Retina (tissue), 1 donor: ENCODE results near the gene PML.

Experiments used
- DNase-seq: peaks from one replicate; pipeline ENCODE4 v3.0.0-alpha.2; 2016

The PML gene

DNA sequence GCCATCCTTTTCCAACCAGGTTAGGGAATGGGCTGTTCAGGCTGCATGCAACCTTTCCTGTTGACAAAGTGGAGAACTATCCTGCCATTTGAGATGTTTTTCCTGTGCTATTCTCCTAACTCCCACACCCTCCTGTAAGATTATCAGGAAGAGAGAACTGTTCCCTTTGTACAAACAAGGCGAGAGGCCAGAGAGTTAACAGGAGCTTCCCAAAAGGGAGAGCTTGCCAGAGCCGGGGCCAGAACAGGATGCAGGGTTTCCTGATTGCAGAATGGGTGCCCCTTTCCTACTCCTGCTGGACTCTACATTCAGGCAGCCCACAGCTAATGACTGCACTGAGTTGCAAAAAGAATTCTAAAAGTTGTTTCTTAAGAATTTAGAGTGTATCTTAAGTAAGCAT lies 17.1 kb downstream of the PML start:
- no peak for DNase-seq

DNA sequence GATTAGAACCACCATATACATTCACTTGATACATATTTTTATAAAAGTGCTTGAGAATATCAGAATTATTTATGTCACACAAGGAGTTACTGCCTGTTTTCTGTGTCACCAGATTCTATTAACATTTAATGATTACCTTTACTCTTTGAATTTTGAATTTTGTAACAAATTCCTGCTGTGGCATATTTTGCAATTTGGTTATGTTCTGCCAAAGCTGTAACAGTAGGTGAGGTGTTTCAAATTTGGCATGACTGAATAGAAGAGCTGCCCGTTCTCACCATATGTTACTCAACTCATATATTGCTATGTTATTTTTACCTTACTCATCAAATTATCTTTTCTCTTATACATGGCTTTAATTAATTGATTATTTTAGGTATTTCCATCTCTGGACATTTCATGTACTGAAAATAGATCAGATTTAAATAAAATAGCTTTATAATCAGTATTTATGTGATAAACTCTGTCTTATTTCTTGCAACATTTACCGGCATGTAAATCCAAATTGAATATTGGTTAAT lies 18.9 kb downstream of the PML start:
- DNase-seq: no peak

DNA sequence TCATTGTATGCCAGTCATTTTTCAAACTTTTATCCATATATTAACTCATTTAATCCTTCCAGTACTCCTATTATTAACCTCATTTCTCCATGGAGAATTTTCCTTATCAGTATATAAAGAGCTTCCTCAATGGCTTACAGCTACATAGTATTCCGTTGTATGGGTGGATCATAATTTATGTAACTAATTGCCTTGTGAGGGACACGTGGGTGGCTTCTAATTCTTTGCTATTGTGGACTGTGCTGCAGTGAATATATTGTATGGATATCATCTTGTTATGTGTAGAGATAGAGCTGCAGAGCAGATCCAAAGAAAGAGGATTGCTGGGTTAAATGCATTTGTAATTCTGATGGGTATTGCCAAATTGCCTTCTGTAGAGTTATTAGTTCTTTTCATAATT lies 25.2 kb downstream of the PML start:
- no peak for DNase-seq

DNA sequence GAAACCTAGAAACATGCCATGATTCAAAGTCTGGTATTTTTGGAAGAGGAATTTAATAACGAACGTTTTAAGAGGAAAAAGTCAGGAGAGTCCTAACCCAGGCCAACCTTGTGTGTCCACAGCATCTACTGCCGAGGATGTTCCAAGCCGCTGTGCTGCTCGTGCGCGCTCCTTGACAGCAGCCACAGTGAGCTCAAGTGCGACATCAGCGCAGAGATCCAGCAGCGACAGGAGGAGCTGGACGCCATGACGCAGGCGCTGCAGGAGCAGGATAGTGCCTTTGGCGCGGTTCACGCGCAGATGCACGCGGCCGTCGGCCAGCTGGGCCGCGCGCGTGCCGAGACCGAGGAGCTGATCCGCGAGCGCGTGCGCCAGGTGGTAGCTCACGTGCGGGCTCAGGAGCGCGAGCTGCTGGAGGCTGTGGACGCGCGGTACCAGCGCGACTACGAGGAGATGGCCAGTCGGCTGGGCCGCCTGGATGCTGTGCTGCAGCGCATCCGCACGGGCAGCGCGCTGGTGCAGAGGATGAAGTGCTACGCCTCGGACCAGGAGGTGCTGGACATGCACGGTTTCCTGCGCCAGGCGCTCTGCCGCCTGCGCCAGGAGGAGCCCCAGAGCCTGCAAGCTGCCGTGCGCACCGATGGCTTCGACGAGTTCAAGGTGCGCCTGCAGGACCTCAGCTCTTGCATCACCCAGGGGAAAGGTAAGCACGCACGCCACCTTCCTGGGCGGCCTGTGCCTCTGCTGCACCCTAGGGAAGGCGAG lies 28.4 kb downstream of the PML start:
- DNase-seq: no peak

DNA sequence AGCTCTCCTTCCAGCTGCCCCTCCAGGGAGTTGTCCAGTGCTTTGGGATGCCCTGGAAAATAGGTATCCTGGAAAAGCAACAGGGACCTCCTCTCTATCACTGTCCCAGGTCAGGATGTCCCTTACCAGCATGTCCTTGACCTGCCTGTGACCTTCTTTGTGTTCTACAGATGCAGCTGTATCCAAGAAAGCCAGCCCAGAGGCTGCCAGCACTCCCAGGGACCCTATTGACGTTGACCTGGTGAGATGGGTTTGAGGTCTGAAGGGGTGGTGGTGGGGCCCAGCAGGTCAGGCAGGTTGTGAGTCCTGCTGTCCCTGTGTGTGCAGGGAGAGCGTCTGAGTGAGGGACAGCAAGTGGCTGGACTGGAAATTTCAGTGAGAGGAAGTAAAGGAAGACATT lies 30.2 kb downstream of the PML start:
- no peak for DNase-seq

DNA sequence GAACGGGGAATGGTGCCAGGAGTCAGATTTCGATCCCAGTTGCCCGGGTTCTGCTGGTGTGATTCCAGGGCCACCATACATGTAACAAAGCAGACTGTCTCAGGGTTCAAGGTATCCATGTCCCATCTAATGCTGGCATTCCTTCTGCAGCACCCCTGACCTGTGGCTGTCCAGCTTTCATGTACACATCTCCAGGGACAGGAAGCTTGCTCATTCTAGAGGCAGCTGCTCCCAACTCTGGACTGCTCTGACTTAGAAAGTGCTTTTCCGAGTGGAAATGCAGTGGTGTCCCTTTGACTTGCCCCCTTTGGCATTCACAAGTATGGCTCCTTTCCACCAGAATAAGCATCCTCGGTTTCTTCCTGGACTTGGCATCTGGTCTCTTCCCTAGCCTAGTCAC lies 30.9 kb downstream of the PML start:
- DNase-seq: no peak

DNA sequence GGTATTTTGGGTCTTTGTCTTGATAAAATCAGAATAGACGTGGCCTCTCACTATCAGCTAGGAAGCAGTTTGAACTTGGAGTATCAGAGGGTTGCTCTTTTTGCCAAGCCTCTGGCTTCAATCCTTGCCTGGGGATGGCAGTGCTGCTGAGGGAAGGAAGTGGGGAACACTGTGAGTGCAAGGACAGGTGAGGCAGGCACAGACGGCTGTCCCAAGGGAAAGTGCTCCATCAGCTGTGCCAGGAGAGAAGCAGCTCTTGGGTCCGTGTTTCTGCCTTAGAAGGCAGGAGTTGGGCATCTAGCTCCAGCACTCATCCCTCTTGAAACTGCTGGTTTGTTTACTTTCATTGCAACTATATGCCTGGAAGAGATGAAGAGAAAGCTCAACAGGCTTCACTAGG lies 33.2 kb downstream of the PML start:
- no peak for DNase-seq

DNA sequence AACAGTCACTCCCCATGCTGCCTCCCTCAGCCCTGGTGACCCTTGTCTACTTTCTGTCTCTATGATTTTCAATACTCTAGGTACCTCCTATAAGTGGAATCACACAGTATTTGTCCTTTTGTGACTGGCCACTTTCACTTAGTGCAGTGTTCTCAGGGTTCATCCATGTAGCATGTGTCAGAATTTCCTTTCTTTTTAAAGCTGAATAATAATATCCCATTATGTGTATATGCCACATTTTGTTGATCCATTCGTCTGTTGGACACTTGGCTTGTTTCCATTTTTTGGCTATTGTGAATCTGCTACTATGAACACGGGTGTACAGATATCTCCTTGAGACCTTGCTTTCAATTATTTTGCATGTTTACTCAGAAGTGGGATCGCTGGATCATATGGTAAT lies 34.1 kb downstream of the PML start:
- no peak for DNase-seq

DNA sequence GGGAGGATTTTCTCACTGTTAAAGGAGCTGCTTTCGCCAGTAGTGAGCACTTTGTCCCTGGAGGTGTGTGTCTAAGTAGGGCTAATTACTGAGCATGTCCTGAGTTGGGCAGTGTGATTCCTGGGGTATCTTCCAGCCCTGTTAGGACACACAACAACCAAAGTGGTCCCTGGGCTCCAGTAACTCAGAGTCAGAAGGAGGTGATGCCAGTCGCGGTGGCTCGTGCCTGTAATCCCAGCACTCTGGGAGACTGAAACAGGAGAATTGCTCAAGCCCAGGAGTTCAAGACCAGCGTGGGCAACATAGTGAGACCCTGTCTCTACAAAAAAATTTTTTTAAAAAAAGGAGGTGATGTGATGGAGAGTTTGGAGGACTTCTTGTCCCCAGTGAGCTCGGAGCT lies 37.5 kb downstream of the PML start:
- no peak for DNase-seq

DNA sequence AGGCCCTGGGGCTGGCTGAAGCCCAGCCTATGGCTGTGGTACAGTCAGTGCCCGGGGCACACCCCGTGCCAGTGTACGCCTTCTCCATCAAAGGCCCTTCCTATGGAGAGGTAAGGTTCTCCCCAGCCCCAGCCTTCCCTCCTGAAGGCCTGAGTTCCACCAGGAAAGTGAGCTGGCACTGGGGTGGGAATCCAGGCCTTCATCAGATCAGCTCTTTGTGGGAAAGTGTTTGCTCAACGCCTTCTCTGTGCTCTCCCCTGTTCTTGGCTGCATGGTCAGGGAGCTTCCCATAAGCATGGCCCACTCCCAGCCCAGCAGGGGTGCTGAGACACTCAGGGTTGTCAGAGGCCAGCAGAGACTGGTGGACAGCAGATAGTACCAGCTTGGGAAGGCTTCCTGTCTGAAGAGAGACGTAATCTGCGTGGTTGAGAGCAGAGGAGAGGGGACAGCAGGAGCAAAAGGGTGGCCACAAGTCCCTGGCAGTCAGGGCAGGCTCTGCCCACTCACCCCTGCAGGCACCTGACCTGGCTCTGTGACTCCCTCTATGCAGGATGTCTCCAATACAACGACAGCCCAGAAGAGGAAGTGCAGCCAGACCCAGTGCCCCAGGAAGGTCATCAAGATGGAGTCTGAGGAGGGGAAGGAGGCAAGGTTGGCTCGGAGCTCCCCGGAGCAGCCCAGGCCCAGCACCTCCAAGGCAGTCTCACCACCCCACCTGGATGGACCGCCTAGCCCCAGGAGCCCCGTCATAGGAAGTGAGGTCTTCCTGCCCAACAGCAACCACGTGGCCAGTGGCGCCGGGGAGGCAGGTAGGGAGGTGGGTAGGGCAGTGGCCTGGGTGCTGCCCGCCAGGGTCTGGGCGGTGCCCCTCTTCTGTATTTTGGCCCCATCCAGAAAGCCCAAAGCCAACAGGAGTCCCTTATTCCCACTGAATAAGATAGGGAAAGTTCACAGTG lies 38.4 kb downstream of the PML start:
- DNase-seq: no peak

DNA sequence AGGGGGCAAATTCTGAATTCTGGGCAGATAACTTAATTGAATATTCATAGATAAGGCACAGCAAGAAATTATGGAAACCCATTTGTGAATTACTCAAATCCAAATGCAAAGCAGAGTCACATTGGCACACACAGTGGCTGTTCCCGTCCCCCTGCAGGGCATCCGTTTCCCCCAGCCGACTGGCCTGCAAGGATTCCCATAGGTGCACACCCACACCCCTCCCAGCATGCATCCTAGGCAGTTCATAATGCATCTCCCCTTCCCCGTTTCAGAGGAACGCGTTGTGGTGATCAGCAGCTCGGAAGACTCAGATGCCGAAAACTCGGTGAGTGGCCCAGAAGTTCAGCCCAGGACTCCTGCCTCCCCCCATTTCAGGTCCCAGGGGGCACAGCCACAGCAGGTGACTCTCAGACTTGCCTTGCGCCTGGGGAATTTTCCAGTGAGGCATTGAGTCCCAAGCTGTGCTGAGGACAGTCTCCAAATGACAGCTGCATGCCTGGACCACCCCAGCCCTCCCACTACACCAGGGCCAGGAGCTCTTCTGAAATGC lies 39.8 kb downstream of the PML start:
- DNase-seq: no peak

DNA sequence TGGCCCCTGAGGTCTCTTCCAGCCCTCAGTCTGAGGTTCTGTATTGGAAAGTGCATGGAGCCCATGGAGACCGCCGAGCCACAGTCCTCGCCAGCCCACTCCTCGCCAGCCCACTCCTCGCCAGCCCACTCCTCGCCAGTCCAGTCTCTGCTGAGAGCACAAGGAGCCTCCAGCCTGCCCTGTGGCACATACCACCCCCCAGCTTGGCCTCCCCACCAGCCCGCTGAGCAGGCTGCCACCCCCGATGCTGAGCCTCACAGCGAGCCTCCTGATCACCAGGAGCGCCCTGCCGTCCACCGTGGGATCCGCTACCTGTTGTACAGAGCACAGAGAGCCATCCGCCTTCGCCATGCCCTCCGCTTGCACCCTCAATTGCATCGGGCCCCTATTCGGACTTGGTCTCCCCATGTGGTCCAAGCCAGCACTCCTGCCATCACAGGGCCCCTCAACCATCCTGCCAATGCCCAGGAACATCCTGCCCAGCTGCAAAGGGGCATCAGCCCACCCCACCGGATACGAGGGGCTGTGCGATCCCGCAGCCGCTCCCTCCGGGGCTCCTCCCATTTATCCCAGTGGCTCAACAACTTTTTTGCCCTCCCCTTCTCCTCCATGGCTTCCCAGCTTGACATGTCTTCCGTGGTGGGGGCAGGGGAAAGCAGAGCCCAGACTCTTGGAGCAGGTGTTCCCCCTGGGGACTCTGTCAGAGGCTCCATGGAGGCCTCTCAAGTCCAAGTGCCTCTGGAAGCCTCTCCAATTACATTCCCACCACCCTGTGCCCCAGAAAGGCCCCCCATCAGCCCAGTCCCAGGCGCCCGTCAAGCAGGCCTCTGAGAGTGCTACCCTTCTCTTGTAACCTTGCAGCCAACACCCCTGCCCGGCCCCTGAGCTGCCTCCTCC lies 40.9 kb downstream of the PML start:
- DNase-seq: no peak

DNA sequence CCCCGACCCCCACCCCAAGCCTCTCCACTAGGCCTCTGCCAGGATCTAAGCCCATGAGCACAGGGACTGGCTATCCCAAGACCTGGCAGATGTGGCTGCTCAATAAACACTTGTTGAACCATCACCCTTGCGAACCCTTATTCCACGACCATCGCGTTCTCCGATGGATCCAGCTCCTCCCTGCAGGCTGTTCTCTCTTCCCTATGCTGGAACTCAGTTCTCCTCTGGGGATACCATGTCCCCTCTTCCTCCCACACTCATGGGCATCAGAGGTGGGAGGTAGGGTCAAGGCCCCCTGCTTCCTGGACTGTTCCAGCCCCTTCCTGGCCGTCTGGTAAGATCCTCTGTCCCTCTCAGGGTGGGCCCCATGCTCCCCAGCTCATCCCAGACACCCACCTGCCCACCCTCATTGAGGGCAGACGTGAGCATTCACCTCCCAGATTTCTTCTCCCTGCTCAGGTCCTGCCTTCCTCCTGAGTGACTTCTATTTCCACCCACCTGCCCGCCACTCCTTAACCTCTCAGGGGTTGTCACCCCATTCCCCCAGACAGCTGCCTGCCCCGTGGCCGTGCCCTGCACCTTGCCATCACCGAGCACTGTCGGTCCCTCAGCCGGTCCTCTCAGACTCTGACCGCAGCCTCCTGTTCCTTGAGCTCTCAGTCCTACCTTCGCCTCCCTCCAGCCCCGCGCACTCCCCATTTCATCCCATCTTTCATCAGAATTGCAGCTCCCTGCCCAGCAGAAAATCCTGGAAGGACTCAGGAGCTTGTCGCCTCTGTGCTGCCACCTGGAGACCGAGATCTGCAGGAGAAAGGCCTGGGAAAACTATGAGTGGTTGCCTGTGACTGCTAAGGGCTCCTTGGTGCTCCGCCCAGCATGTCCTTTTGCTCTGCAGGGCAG lies 42.0 kb downstream of the PML start:
- peak; percentile 65 for DNase-seq

DNA sequence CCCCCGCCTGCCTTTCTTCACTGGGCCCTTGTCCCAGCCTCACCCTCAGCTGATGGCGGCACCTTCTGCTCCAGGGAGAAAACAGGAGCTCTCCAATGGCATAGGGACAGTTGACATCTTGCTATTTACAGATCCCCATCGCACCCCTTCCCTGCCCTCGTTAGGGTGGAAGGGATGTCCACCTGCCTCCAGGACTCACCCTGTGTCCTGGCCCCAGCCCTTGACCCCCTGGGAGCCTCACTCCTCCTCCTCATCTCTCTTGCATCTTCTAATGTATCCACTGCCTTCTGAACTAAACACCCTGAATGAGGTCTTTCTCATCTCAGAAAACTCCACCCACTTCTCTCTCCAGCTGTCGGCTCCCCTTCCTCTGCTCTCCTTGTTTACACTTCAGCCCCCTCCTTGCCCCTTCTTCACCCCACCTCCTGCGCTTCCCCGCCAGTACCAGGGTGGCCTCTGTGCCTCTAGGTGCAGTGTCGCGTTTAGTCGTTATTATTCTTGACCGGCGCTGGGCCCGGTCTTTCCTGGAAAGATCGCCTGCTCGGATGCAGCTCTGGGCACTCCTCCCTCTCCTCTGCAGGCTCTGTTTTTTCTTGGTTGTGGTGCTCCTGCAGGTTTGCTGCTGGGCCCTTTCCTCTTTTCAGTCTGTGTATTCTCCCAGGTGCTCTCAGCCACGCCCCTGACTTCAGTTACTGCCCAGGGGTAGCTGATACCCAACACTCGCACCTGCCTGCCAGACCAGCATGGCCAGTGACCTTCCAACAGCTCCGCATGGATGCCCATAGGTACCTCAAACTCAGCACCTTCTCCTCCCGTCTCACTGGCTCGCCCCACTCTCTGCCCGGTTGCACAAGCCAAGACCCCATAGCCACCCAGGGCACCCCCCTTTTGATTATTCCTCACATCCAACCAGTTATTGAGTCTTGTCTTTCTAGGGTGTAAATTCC lies 42.9 kb downstream of the PML start:
- DNase-seq: no peak

DNA sequence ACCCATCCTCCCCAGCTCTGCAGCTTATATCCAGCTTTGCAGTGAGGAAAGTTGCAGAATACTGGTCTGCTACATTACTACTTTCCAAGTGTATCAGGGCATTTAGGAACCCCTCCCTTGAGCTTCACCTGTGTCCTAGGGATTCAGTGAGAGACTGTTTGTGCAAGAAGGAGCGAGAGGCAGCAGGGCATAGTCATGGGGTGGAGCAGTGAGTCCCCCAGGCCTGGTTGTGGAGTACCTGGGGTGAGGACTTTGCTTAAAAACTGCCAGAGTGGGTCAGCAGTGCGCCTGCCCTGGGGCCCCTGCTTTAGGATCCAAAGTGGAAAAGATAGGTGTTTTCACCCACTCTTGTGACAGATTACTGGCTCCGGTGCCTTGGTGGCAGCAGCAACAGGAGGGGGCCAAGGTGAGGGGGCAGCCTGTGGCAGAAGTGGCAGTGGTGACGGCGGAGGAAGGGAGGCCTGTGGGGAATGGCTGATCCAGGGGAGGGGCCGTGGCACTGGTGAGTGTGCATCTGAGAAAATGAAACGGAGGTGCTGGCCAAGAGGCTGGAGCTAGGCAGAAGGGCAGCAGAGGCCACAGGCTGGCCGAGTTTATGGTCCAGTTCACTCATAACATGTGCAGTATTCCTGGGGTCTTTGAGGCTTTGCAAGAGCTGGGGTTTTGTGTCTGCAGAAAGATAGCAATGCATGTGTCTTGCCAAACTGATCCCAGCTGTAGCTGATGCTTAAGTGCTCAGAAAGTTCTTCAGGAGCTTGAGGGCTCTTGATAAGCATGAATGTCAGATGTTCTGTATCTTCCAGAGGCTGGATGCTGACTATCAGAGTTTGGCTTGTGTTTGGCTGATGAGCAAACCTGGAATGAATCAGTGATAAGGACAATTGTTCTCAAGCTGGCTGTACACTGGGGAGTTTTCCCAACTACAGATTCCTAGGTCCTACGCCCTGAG lies 44.5 kb downstream of the PML start:
- no peak for DNase-seq

DNA sequence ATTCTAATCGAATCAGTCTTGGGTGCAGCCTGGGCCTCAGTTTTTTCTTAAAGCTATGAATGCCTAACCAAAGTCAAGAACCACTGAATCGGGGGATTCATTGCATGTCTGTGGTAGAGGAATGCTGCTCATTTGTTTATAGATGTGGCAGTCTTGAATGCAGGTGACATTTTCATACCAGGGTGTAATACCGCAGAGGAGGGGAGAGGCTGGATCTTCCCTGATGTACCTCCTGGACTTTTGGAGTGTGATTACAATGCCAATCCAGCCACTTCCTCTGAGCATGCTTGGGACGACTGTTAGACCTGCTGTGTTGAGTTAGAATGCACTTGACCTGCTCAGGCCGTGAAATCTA lies 45.1 kb downstream of the PML start:
- no peak for DNase-seq

DNA sequence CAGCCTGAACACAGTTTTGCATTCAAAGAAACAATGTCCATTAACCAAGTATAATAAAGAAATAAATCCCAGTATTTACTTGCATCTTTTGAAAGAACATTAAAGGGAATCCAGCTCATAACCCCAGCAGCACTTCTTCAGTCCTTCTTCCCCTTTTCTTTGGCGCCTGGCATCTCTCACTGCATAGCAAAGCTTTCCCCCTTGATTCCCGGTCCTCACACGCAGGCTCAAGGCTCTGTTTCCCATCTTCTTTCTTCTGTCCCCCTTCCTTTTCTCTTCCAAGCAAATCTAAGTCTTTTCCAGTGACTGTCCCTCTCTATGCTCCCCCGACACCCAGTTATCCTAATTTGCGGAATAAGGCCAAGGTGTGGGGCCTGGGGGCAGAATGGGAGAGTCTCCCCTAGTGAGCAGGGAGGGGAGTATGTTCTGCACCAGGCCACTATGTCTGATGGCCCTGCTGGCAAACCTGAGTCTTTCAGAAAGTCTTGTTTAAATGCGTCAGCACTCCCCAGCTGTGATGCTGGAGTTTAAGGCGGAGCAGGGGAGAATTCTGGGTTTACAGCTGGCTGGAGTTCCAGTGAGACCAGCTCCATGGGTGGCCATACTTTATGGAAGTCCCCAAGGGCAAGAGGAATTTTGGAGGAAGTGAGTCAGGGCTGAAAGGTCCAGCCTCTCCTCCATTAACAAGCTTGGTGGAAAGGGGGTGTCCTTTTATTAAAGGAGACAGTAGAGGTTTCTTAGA lies 45.8 kb downstream of the PML start:
- no peak for DNase-seq

DNA sequence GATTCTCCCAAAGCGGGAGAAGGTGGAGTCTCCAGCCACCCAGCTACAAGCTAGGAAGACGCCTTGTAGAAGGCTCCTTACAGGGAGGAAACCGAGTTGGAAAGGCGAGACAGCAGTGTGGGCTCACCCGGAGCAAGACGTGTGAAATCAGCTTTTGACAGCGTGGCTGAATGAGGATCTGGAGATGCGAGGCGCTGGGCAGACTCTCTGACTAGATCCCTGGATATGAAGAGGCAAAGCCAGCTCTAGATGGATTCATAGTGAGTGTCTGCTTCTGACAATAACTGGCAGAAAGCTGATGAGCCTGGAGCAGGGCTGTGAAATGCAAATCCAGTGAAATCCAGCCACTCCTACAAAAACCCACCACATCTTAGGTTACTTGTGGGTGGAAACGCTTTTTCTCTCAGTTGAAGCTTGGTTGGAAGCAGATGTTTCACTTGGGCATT lies 46.8 kb downstream of the PML start:
- DNase-seq: no peak
